Coronary artery (tissue), 2 donors: ENCODE measurements around the gene AP1G2.

Experiments used
- DNase-seq: peaks from one replicate; pipeline ENCODE4 v3.0.0-alpha.2; 2017; ENCODE audit warnings: low spot score
- H3K27ac ChIP-seq, 2 donors: fragments of 200-600 bp; sonication (generic); one replicate each; pipeline ENCODE4 v1.5.1; 2016 to 2019
- H3K4me3 ChIP-seq: fragments of 200-600 bp; sonication (generic); 2 replicates; pipeline ENCODE4 v1.5.1; 2016; ENCODE audit warnings: mild to moderate bottlenecking, moderate library complexity
- TF ChIP-seq, protein P1 (sequence below): fragments of 200-600 bp; sonication (generic); IDR thresholded peaks from one replicate; pipeline ENCODE4 v1.5.1; 2019; ENCODE audit warnings: antibody characterized with exemption

Gene AP1G2

DNA sequence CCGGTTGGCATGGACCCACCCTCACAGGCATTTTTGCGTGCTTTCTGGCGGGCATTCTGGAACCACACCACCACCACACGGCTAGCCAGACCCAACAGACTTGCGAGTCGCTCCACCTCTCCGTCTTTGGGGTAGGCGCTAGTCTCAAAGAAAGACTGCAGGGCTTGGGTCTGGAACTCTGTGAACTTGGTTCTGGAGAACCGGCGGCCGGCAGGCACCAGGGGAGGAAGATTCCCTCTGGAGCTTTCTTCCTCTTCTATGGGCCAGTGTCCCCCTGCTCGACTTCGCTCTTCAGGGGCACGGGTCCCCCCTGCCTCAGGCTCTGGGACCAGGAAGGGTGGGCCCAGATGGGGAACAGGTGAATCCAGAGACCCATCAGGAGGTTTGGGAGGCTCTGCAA lies 42.6 kb downstream of the AP1G2 start:
- TF ChIP-seq, protein P1, sequence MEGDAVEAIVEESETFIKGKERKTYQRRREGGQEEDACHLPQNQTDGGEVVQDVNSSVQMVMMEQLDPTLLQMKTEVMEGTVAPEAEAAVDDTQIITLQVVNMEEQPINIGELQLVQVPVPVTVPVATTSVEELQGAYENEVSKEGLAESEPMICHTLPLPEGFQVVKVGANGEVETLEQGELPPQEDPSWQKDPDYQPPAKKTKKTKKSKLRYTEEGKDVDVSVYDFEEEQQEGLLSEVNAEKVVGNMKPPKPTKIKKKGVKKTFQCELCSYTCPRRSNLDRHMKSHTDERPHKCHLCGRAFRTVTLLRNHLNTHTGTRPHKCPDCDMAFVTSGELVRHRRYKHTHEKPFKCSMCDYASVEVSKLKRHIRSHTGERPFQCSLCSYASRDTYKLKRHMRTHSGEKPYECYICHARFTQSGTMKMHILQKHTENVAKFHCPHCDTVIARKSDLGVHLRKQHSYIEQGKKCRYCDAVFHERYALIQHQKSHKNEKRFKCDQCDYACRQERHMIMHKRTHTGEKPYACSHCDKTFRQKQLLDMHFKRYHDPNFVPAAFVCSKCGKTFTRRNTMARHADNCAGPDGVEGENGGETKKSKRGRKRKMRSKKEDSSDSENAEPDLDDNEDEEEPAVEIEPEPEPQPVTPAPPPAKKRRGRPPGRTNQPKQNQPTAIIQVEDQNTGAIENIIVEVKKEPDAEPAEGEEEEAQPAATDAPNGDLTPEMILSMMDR = no peak
- no peak overlapping the region for H3K27ac ChIP-seq
- H3K4me3 ChIP-seq = no peak overlapping the region
- DNase-seq = no peak

DNA sequence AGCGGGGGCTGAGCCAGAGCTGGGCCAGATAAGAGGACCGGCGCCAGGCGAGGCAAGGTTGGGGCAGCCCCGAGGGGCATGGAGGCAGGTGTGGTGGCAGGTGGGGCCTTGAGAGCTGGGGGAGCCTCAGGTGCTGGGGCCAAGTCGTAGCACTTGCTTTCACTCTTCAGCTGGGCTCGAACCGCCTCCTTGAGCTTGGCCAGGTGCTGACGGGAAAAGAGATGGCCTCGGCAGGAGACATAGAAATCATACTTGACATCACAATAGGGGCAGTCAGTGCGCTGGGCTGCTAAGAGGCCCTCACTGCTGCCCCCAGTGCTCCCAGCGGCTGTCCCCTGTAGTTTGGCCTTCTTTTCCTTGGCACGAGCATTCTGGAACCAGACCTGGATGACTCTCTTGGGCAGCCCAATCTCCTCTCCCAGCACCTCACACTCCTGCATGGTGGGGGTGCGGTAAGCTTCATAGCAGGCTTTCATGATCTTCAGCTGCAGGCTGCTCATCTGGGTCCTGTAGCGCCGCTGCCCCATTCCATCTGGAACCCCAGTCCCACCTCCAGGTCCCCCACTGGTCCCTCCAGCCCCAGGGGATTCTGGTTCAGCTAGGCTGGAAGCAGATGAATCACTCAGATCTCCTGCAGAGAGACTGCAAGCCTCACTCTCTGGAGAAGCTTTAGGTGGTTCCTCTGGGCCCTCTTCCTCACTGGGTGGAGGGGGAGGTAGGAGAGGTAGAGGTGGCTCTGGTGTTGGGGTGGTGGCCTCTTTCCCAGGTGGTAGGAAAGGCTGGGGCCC lies 44.2 kb downstream of the AP1G2 start:
- no peak overlapping the region for H3K4me3 ChIP-seq
- DNase-seq = no peak
- TF ChIP-seq, protein P1 = no peak
- no peak overlapping the region for H3K27ac ChIP-seq

DNA sequence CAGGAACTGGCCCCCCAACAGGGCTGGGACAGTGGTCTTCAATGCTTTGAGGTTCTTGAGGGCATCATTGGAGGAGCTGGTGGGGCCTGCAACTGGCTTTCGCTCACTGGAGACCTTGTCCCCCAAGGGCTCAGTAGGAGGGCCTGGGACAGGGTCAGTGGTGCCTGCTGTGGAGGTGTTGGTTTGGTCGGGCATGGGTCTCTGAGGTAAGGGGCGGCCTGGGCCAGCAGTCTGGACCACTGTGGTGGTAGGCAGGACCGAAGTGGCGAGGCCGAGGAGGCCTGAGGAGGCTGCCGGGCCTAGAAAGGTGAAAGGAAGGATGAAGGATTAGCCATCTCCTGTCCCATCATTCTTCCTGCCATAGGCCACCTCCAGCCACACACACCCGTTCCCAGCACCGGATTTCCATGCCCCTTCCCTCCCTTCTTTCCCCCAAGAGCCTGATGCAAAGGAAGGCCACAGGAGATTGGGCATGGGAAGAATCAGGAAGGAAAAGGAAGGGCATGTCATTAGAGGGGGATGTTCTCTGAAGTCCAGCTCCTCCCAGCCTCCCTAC lies 44.9 kb downstream of the AP1G2 start:
- H3K4me3 ChIP-seq = no peak overlapping the region
- no peak overlapping the region for H3K27ac ChIP-seq
- TF ChIP-seq, protein P1 = no peak
- DNase-seq = no peak

DNA sequence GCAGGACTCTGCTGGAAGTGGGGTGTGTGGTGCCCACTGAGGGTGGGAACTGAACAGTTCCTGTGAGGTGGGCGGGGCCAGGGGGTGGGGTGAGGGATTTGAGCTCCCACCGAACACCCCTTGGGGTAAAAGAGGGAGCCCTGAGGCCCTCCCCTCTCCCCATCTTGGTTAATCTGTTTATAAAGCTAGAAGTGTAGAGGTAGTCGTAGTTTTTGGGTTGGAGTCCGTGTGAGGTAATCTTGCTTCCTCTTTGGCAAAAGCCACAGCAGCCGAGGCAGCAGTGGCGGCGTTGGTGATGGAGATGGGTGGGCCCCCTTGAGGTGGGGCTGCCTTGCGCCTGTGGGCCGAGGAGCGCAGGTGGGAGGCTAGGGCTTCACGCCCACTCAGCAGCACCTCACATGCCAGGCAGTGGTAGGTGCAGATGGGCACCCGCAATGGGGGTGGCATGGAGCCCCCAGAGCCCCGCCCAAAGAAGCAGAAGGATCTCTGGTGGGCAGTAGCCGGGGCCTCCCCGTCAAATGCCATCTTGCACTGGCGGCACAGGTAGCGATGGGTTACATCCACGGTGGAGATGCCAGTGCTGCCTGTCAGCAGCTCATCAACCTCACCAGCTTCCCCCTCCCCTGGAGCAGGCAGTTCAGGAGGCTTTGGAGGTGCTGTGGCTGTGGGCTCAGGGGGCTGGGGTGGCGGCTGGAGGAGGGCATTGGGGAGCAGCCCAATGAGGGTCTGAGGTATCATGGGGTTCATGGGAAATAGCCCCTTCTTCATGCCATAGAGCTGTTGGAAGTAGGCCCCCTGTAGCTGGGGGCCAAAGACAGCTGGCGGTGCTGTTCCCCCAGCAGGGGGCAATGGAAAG lies 45.6 kb downstream of the AP1G2 start:
- Histone ChIP-seq H3K4me3 (no peak overlapping the region), H3K27ac (no peak overlapping the region)
- DNase-seq = no peak
- TF ChIP-seq, protein P1 = no peak

DNA sequence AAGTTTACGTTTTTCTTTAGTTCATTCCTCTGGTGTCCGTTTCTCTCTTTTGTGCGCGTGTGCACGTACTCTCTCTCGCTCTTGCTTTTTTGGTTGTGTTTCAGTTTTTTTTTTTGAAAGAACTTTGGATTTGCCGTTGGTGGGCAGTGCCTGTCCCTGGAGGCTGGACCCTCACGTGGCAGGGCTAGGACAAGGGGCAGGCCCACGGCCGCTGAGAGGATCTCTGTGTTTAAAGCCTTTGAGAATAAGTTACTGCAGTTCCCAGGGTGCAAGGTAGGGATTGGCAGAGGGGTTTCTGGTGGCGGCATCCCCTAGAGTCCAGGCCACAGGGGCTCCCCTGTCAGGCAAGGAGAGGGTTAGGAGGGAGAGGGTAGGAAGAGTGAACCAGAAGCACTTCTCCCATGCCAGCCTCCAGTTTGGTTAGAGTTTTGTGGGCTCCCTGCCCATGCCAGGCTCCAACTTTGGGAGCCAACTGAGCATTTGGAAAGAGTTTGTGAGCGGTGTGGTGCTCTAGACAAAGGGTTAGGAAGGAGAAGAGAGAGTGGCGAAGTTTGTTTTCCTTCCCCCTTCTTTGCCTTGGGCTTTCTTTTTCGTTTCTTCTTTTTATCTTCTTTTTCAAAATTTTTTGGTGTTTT lies 46.6 kb downstream of the AP1G2 start:
- TF ChIP-seq, protein P1 = no peak
- no peak overlapping the region for H3K4me3 ChIP-seq
- no peak overlapping the region for H3K27ac ChIP-seq
- no peak for DNase-seq

DNA sequence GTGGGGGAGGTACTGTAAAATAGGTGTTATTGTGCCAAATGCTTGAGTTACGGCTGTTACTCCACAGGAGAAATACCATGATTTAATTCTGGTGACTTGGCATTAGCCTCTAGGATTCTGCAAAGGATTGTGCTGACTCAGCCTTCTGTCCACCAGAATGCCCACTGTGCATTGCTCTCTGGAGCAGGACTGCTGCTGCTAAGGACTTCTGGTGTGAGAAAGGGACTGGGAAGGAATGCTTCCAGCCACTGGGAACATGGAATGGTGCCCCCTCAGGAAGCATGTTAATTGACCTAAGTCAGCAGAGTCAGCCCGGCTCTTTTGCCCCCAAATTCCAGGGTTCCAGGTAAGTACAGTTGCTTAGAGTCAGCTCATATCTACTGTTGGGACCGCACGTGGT lies 48.9 kb downstream of the AP1G2 start:
- no peak overlapping the region for H3K4me3 ChIP-seq
- H3K27ac ChIP-seq = no peak overlapping the region
- TF ChIP-seq, protein P1 = no peak
- no peak for DNase-seq
